ENCODE measurements around the gene GPC1. TPM values are rescaled to one million over a fixed set of nuclear protein-coding genes. Genes with fewer than 3 reads are reported as not detected.

The GPC1 gene
- total and polyA plus RNA-seq, 2 of the 4 experiments (the other 2 are of a cell fraction), result 16.0 to 211 TPM

DNA sequence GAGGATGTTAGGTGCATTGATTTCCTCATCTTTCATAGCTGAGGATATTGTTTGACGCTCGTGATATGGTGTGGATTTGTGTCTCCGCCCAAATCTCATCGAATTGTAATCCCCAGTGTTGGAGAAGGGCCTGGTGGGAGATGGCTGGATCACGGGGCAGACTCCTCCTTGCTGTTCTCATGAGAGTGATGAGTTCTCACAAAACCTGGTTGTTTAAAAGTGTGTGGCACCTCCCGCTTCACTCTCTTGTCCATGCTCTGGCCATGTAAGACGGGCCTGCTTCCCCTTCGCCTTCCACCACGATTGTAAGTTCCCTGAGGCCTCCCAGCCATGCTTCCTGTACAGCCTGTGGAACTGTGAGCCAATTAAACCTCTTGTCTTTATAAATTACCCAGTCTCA, 28.4 kb upstream of the GPC1 start:
- H4K91ac ChIP-seq (ENCODE audit: insufficient read depth, low read depth, low read length), result no peak overlapping the region
- H3K79me1 ChIP-seq (ENCODE audit: low read depth in 1 of 2, low read length in 2 of 2), result no peaks in the 10 kb centered on the region
- ATAC-seq (ENCODE audit: low read depth) (no peak), DNase-seq (no peak)
- H3K9me1 ChIP-seq (ENCODE audit: insufficient read depth, low read length), result no peaks in the 10 kb centered on the region
- H3K4me1 ChIP-seq (ENCODE audit: control insufficient read depth, insufficient read depth, low read length), result no peaks in the 10 kb centered on the region; the same call in 1 of the 2 replicates
- no peak overlapping the region for H2AK9ac ChIP-seq (replicated peaks; ENCODE audit: low read depth, low read length, poor library complexity)
- H3K9ac ChIP-seq (ENCODE audit: low read depth, low read length), result no peak overlapping the region
- in situ Hi-C loops (cut with MboI; ENCODE audit: low sequenced_read_pairs), result no loop called here
- H2BK5ac ChIP-seq (ENCODE audit: low read depth, low read length, poor library complexity, severe bottlenecking), result no peak overlapping the region
- H3K14ac ChIP-seq (replicated peaks; ENCODE audit: low read depth, low read length), result no peak overlapping the region
- no peaks in the 10 kb centered on the region for H3K36me3 ChIP-seq (ENCODE audit: control insufficient read depth, insufficient read depth, low read length)
- H2BK20ac ChIP-seq (ENCODE audit: low read depth, low read length), result no peak overlapping the region
- H2AFZ ChIP-seq (replicated peaks; ENCODE audit: low read length, poor library complexity), result no peak overlapping the region
- dilution Hi-C loops (cut with HindIII; ENCODE audit: low sequenced_read_pairs, unreplicated experiment), result no loop called here
- no peak overlapping the region for H3K4me3 ChIP-seq (ENCODE audit: insufficient read depth, low read depth, low read length)
- no peaks in the 10 kb centered on the region for H4K20me1 ChIP-seq (ENCODE audit: insufficient read depth, low read length)
- H3K4me2 ChIP-seq (ENCODE audit: low read depth, low read length), result no peak overlapping the region
- no peak overlapping the region for H3K27ac ChIP-seq (ENCODE audit: insufficient read depth, low read length)
- H3K4ac ChIP-seq (ENCODE audit: low read depth, low read length), result no peak overlapping the region
- H4K5ac ChIP-seq (ENCODE audit: low read depth, low read length), result no peak overlapping the region
- ChIA-PET POLR2A (ENCODE audit: unreplicated experiment) (no interaction called here), CTCF (no interaction called here)
- no peaks in the 10 kb centered on the region for H3K27me3 ChIP-seq (ENCODE audit: control insufficient read depth, insufficient read depth, low read length)
- WGBS, 2 experiments (ENCODE audit: extremely low coverage in 2 of 2, insufficient read length in 1 of 2), result 88% methylated on average over 3 of the region's 9 CpGs; no CpG with 5 or more reads in 1 of the 2 experiments
- no peak overlapping the region for H3K23ac ChIP-seq (ENCODE audit: low read depth, low read length)
- H3K18ac ChIP-seq (ENCODE audit: low read depth, low read length), result no peak overlapping the region
- no peak overlapping the region for H2AK5ac ChIP-seq (ENCODE audit: low read depth, low read length)
- H3K9me3 ChIP-seq (ENCODE audit: control insufficient read depth, insufficient read depth, low read length), result no peaks in the 10 kb centered on the region
- TF ChIP-seq FOS (IDR thresholded peaks at IDR 0.05; ENCODE audit: low read depth, low read length) (no peak), MAZ (IDR thresholded peaks at IDR 0.05; ENCODE audit: borderline replicate concordance, low read depth, low read length) (no peak), BHLHE40 (IDR thresholded peaks at IDR 0.05; ENCODE audit: low read depth, low read length) (no peak), MAFK (IDR thresholded peaks at IDR 0.05; ENCODE audit: low read depth, low read length) (no peak), NFE2L2 (IDR thresholded peaks at IDR 0.05; ENCODE audit: low read depth, low read length) (no peak), CEBPB (IDR thresholded peaks at IDR 0.05; ENCODE audit: low read depth, low read length) (no peak), POLR2A (IDR thresholded peaks at IDR 0.05; ENCODE audit: low read depth, low read length) (no peak), SMC3 (IDR thresholded peaks at IDR 0.05; ENCODE audit: low read depth, low read length) (no peak), RCOR1 (IDR thresholded peaks at IDR 0.05; ENCODE audit: insufficient replicate concordance, low read length) (no peak), MXI1 (IDR thresholded peaks at IDR 0.05; ENCODE audit: borderline replicate concordance, low read depth, low read length) (no peak), RFX5 (IDR thresholded peaks at IDR 0.05; ENCODE audit: low read depth, low read length) (no peak), RAD21 (IDR thresholded peaks at IDR 0.05; ENCODE audit: low read length) (no peak), CHD1 (IDR thresholded peaks at IDR 0.05; ENCODE audit: low read depth, low read length) (no peak)
- TF ChIP-seq, protein P1, sequence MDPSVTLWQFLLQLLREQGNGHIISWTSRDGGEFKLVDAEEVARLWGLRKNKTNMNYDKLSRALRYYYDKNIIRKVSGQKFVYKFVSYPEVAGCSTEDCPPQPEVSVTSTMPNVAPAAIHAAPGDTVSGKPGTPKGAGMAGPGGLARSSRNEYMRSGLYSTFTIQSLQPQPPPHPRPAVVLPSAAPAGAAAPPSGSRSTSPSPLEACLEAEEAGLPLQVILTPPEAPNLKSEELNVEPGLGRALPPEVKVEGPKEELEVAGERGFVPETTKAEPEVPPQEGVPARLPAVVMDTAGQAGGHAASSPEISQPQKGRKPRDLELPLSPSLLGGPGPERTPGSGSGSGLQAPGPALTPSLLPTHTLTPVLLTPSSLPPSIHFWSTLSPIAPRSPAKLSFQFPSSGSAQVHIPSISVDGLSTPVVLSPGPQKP (IDR thresholded peaks at IDR 0.05; ENCODE audit: borderline replicate concordance, low read depth, low read length), result no peak
- TF ChIP-seq, protein P2, sequence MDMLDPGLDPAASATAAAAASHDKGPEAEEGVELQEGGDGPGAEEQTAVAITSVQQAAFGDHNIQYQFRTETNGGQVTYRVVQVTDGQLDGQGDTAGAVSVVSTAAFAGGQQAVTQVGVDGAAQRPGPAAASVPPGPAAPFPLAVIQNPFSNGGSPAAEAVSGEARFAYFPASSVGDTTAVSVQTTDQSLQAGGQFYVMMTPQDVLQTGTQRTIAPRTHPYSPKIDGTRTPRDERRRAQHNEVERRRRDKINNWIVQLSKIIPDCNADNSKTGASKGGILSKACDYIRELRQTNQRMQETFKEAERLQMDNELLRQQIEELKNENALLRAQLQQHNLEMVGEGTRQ (IDR thresholded peaks at IDR 0.05; ENCODE audit: low read depth, low read length), result no peak
- TF ChIP-seq, protein P3, sequence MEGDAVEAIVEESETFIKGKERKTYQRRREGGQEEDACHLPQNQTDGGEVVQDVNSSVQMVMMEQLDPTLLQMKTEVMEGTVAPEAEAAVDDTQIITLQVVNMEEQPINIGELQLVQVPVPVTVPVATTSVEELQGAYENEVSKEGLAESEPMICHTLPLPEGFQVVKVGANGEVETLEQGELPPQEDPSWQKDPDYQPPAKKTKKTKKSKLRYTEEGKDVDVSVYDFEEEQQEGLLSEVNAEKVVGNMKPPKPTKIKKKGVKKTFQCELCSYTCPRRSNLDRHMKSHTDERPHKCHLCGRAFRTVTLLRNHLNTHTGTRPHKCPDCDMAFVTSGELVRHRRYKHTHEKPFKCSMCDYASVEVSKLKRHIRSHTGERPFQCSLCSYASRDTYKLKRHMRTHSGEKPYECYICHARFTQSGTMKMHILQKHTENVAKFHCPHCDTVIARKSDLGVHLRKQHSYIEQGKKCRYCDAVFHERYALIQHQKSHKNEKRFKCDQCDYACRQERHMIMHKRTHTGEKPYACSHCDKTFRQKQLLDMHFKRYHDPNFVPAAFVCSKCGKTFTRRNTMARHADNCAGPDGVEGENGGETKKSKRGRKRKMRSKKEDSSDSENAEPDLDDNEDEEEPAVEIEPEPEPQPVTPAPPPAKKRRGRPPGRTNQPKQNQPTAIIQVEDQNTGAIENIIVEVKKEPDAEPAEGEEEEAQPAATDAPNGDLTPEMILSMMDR (conservative IDR thresholded peaks at IDR 0.05; ENCODE audit: low read depth, low read length), result no peak
- H3K56ac ChIP-seq (ENCODE audit: extremely low read depth, insufficient read depth, low read length), result no peak overlapping the region
- H4K8ac ChIP-seq (ENCODE audit: low read depth in 2 of 2, low read length in 2 of 2), result no peak overlapping the region
- H2BK120ac ChIP-seq (ENCODE audit: low read depth, low read length), result no peak overlapping the region
- intact Hi-C loops (cut with micrococcal nuclease), result no loop called here
- no peak overlapping the region for H2BK15ac ChIP-seq (ENCODE audit: low read depth, low read length)
- BruUV-seq (replicated peaks), result no TSS peak
